Neural progenitor cell (in vitro differentiated cells): ENCODE results near the gene LAMB4. TPM values are rescaled to one million over a fixed set of nuclear protein-coding genes. Genes with fewer than 3 reads are reported as not detected.
A peak's percentile ranks its signal among the peaks of the same experiment; 100 is the strongest.

Experiments
- DNase-seq: peaks from one replicate; pipeline ENCODE4 v3.0.0-alpha.2; 2016; ENCODE audit warnings: low spot score
- H2AFZ ChIP-seq: fragments of 200-600 bp; sonication (generic); replicated peaks from 2 replicates; pipeline ENCODE4 v1.6.1; 2016; ENCODE audit warnings: antibody characterized with exemption
- H3F3A ChIP-seq: fragments of 200-600 bp; sonication (generic); 2 replicates; pipeline ENCODE4 v1.6.1; 2016; ENCODE audit warnings: antibody characterized with exemption, low read depth
- H3K27ac ChIP-seq: fragments of 200-600 bp; sonication (generic); 2 replicates; pipeline ENCODE4 v1.5.1; 2016; ENCODE audit warnings: mild to moderate bottlenecking
- H3K27me3 ChIP-seq: fragments of 200-600 bp; sonication (generic); 2 replicates; pipeline ENCODE4 v1.6.1; 2016; ENCODE audit warnings: mild to moderate bottlenecking, moderate library complexity
- H3K36me3 ChIP-seq: fragments of 200-600 bp; sonication (generic); 2 replicates; pipeline ENCODE4 v1.5.1; 2016
- H3K4me1 ChIP-seq: fragments of 200-600 bp; sonication (generic); 2 replicates; pipeline ENCODE4 v1.6.1; 2016; ENCODE audit warnings: mixed run types
- H3K4me2 ChIP-seq: fragments of 200-600 bp; sonication (generic); 2 replicates; pipeline ENCODE4 v1.6.1; 2016
- H3K4me3 ChIP-seq: fragments of 200-600 bp; sonication (generic); 2 replicates; pipeline ENCODE4 v1.5.1; 2016
- H3K79me2 ChIP-seq: fragments of 200-600 bp; sonication (generic); 2 replicates; pipeline ENCODE4 v1.6.1; 2016; ENCODE audit warnings: low read depth
- H3K9ac ChIP-seq: fragments of 200-600 bp; sonication (generic); 2 replicates; pipeline ENCODE4 v1.6.1; 2016
- H3K9me3 ChIP-seq: fragments of 200-600 bp; sonication (generic); 2 replicates; pipeline ENCODE4 v1.5.1; 2016; ENCODE audit warnings: low read depth
- H4K20me1 ChIP-seq: fragments of 200-600 bp; sonication (generic); 2 replicates; pipeline ENCODE4 v1.6.1; 2016; ENCODE audit warnings: low read depth
- H3K27ac Mint-ChIP-seq: 3 replicates; pipeline ENCODE4 v1.8.0; 2021; ENCODE audit warnings: mixed read lengths
- H3K27me3 Mint-ChIP-seq: 2 replicates; pipeline ENCODE4 v1.8.0; 2022; ENCODE audit warnings: low read depth, mild to moderate bottlenecking, inconsistent platforms, moderate library complexity, mixed read lengths; ENCODE audit not compliant: insufficient read depth
- H3K36me3 Mint-ChIP-seq: 3 replicates; pipeline ENCODE4 v1.8.0; 2021; ENCODE audit warnings: mixed read lengths
- H3K4me1 Mint-ChIP-seq: 3 replicates; pipeline ENCODE4 v1.8.0; 2021; ENCODE audit warnings: mixed read lengths
- H3K4me3 Mint-ChIP-seq: 3 replicates; pipeline ENCODE4 v1.8.0; 2021; ENCODE audit warnings: mild to moderate bottlenecking, moderate library complexity, mixed read lengths
- H3K9me3 Mint-ChIP-seq: 3 replicates; pipeline ENCODE4 v1.8.0; 2020; ENCODE audit warnings: mixed read lengths
- CTCF ChIP-seq: fragments of 200-600 bp; sonication (generic); IDR thresholded peaks from 2 replicates; pipeline ENCODE4 v1.5.1; 2017; ENCODE audit warnings: antibody characterized with exemption, mild to moderate bottlenecking
- EZH2 ChIP-seq: fragments of 200-600 bp; sonication (generic); IDR thresholded peaks from 2 replicates; pipeline ENCODE4 v1.6.1; 2017; ENCODE audit warnings: antibody characterized with exemption, mild to moderate bottlenecking, moderate library complexity
- EZH2phosphoT487 ChIP-seq: fragments of 200-600 bp; sonication (generic); IDR thresholded peaks from 2 replicates; pipeline ENCODE4 v1.6.1; 2017; ENCODE audit warnings: antibody characterized with exemption
- total RNA-seq: library from RNA; depleted of rRNA; stranded (reverse); fragments of >200 nt; gene quantifications from 2 replicates; pipeline ENCODE4 v1.2.3, GENCODE V29; 2015; ENCODE audit warnings: low replicate concordance

Gene LAMB4
- total RNA-seq, 1 donor from 2014 or later = not detected

- H4K20me1 ChIP-seq = no peaks in the 10 kb centered on the region
- H3K4me1 Mint-ChIP-seq = peaks cover 5% of the 10 kb centered on the region
- no peak overlapping the region for H3K27ac Mint-ChIP-seq
- no peak overlapping the region for H3K4me2 ChIP-seq
- no peaks in the 10 kb centered on the region for H3F3A ChIP-seq
- H3K9me3 Mint-ChIP-seq = no peaks in the 10 kb centered on the region
- TF ChIP-seq EZH2phosphoT487 = no peak
- no peak for TF ChIP-seq EZH2
- TF ChIP-seq CTCF = no peak
- H3K36me3 ChIP-seq = no peaks in the 10 kb centered on the region
- H3K27me3 Mint-ChIP-seq = peaks cover 6% of the 10 kb centered on the region
- no peak overlapping the region for H3K4me3 ChIP-seq
- no peak overlapping the region for H3K9ac ChIP-seq
- no peaks in the 10 kb centered on the region for H3K4me1 ChIP-seq
- no peaks in the 10 kb centered on the region for H3K27me3 ChIP-seq
- H3K36me3 Mint-ChIP-seq = no peaks in the 10 kb centered on the region
- no peaks in the 10 kb centered on the region for H3K9me3 ChIP-seq
- H3K27ac ChIP-seq = no peak overlapping the region
- no peak for DNase-seq
- H3K4me3 Mint-ChIP-seq = no peak overlapping the region
- H3K79me2 ChIP-seq = no peaks in the 10 kb centered on the region
- H2AFZ ChIP-seq = no peak overlapping the region
Measured at GRCh38 chr7:108089381-108089780, 40.8 kb downstream of the LAMB4 start.

GRCh38 chr7:108088729-108089128 is 41.4 kb downstream of the LAMB4 start:
- Histone ChIP-seq H3K79me2 (no peaks in the 10 kb centered on the region), H3K4me3 (no peak overlapping the region), H3F3A (no peaks in the 10 kb centered on the region), H3K27me3 (no peaks in the 10 kb centered on the region), H2AFZ (no peak overlapping the region), H3K9me3 (no peaks in the 10 kb centered on the region), H3K9ac (no peak overlapping the region), H3K4me1 (no peaks in the 10 kb centered on the region), H3K4me2 (no peak overlapping the region), H3K36me3 (no peaks in the 10 kb centered on the region), H3K27ac (no peak overlapping the region), H4K20me1 (no peaks in the 10 kb centered on the region)
- Mint-ChIP-seq H3K9me3 (no peaks in the 10 kb centered on the region), H3K4me1 (peaks cover 5% of the 10 kb centered on the region), H3K36me3 (no peaks in the 10 kb centered on the region), H3K27ac (no peak overlapping the region), H3K4me3 (no peak overlapping the region), H3K27me3 (peaks cover 6% of the 10 kb centered on the region)
- DNase-seq = no peak
- no peak for TF ChIP-seq CTCF
- TF ChIP-seq EZH2 = no peak
- no peak for TF ChIP-seq EZH2phosphoT487

- peak overlapping the region; percentile 51 for H2AFZ ChIP-seq
- no peak for DNase-seq
- no peaks in the 10 kb centered on the region for H3F3A ChIP-seq
- no peaks in the 10 kb centered on the region for H3K36me3 Mint-ChIP-seq
- no peak overlapping the region for H3K4me2 ChIP-seq
- no peaks in the 10 kb centered on the region for H4K20me1 ChIP-seq
- H3K27me3 ChIP-seq = no peaks in the 10 kb centered on the region
- no peak for TF ChIP-seq EZH2
- TF ChIP-seq EZH2phosphoT487 = no peak
- no peak for TF ChIP-seq CTCF
- no peak overlapping the region for H3K27ac Mint-ChIP-seq
- H3K4me3 Mint-ChIP-seq = no peak overlapping the region
- peaks cover 5% of the 10 kb centered on the region for H3K4me1 Mint-ChIP-seq
- H3K4me1 ChIP-seq = no peaks in the 10 kb centered on the region
- H3K27me3 Mint-ChIP-seq = peaks cover 6% of the 10 kb centered on the region
- H3K9me3 ChIP-seq = no peaks in the 10 kb centered on the region
- H3K4me3 ChIP-seq = no peak overlapping the region
- no peaks in the 10 kb centered on the region for H3K9me3 Mint-ChIP-seq
- H3K79me2 ChIP-seq = no peaks in the 10 kb centered on the region
- H3K36me3 ChIP-seq = no peaks in the 10 kb centered on the region
- H3K9ac ChIP-seq = no peak overlapping the region
- no peak overlapping the region for H3K27ac ChIP-seq
Measured at GRCh38 chr7:108087778-108088177, 42.4 kb downstream of the LAMB4 start.

GRCh38 chr7:108086962-108087361 is 43.2 kb downstream of the LAMB4 start:
- H3K27ac ChIP-seq = no peak overlapping the region
- H3K4me1 ChIP-seq = no peaks in the 10 kb centered on the region
- Mint-ChIP-seq H3K36me3 (no peaks in the 10 kb centered on the region), H3K27me3 (peaks cover 6% of the 10 kb centered on the region), H3K27ac (no peak overlapping the region), H3K4me1 (peaks cover 5% of the 10 kb centered on the region), H3K9me3 (no peaks in the 10 kb centered on the region), H3K4me3 (no peak overlapping the region)
- DNase-seq = no peak
- no peak overlapping the region for H3K4me2 ChIP-seq
- H3K36me3 ChIP-seq = no peaks in the 10 kb centered on the region
- no peaks in the 10 kb centered on the region for H3K27me3 ChIP-seq
- no peaks in the 10 kb centered on the region for H3K79me2 ChIP-seq
- no peaks in the 10 kb centered on the region for H3F3A ChIP-seq
- no peak overlapping the region for H3K9ac ChIP-seq
- TF ChIP-seq EZH2phosphoT487 (no peak), CTCF (no peak), EZH2 (no peak)
- H3K9me3 ChIP-seq = no peaks in the 10 kb centered on the region
- no peak overlapping the region for H3K4me3 ChIP-seq
- H2AFZ ChIP-seq = no peak overlapping the region
- no peaks in the 10 kb centered on the region for H4K20me1 ChIP-seq
